HepG2 (cell line): ENCODE data around the gene MYLK. TPM values are rescaled to one million over a fixed set of nuclear protein-coding genes. Genes with fewer than 3 reads are reported as not detected.

Source experiments
- BRD4 ChIP-seq: sonication (generic); formaldehyde crosslinking; IDR thresholded peaks from 2 replicates; pipeline ENCODE4 v1.4.0; 2020; ENCODE audit warnings: missing genetic modification reagents
- CREB1 ChIP-seq, 2 experiments: fragments of 450-650 bp in 1 of 2; IDR thresholded peaks; 2 replicates each; pipeline ENCODE4 v1.6.1; 2016 to 2017; ENCODE audit warnings: control low read depth in 1 of 2, mild to moderate bottlenecking in 1 of 2, missing compliant biosample characterization in 1 of 2, missing genetic modification characterization in 1 of 2
- GABPB1 ChIP-seq: IDR thresholded peaks from 2 replicates; pipeline ENCODE4 v1.6.1; 2016; ENCODE audit warnings: mild to moderate bottlenecking, missing genetic modification reagents, moderate library complexity, missing compliant biosample characterization
- HINFP ChIP-seq: sonication (generic); formaldehyde crosslinking; IDR thresholded peaks from 2 replicates; pipeline ENCODE4 v1.4.0; 2020; ENCODE audit warnings: low read depth, mild to moderate bottlenecking, missing genetic modification reagents
- MNT ChIP-seq: fragments of 450-650 bp; IDR thresholded peaks from 2 replicates; pipeline ENCODE4 v1.6.1; 2016
- MXD4 ChIP-seq: IDR thresholded peaks from 2 replicates; pipeline ENCODE4 v1.6.1; 2016; ENCODE audit warnings: mild to moderate bottlenecking, missing biosample characterization, missing genetic modification reagents
- ONECUT2 ChIP-seq: sonication (generic); formaldehyde crosslinking; IDR thresholded peaks from 2 replicates; pipeline ENCODE4 v1.4.0; 2020; ENCODE audit warnings: missing genetic modification reagents
- POGK ChIP-seq: sonication (generic); formaldehyde crosslinking; conservative IDR thresholded peaks from 2 replicates; pipeline ENCODE4 v1.8.0; 2022; ENCODE audit warnings: mild to moderate bottlenecking, moderate library complexity, missing genetic modification reagents
- POLR2G ChIP-seq: fragments of 200-400 bp; formaldehyde crosslinking; IDR thresholded peaks from 2 replicates; pipeline ENCODE4 v1.6.1; 2018; ENCODE audit warnings: mild to moderate bottlenecking, low read depth, low read length, moderate library complexity
- PRDM15 ChIP-seq: sonication (generic); formaldehyde crosslinking; IDR thresholded peaks from 2 replicates; pipeline ENCODE4 v1.4.0; 2020; ENCODE audit warnings: missing genetic modification reagents
- SOX13 ChIP-seq, 3 experiments: fragments of 450-650 bp in 1 of 3; sonication (generic) in 1 of 3; formaldehyde crosslinking in 1 of 3; IDR thresholded peaks in 2 of 3; conservative IDR thresholded peaks in 1 of 3; 2 replicates each; pipeline versions ENCODE4 v1.5.0 to v1.6.1; 2016 to 2020; ENCODE audit warnings: antibody characterized with exemption in 1 of 3, mild to moderate bottlenecking in 1 of 3, missing compliant biosample characterization in 1 of 3, missing genetic modification reagents in 1 of 3, moderate library complexity in 1 of 3
- SOX5 ChIP-seq: IDR thresholded peaks from 2 replicates; pipeline ENCODE4 v1.6.1; 2016; ENCODE audit warnings: borderline replicate concordance
- TEAD3 ChIP-seq: optimal IDR thresholded peaks from 2 replicates; pipeline ENCODE3; 2016; ENCODE audit warnings: borderline replicate concordance
- ZFP91 ChIP-seq: sonication (generic); formaldehyde crosslinking; IDR thresholded peaks from 2 replicates; pipeline ENCODE4 v1.9.0; 2022; ENCODE audit warnings: missing genetic modification reagents, mild to moderate bottlenecking, borderline replicate concordance
- ZNF558 ChIP-seq: sonication (generic); formaldehyde crosslinking; IDR thresholded peaks from 2 replicates; pipeline ENCODE4 v1.9.0; 2022; ENCODE audit warnings: mild to moderate bottlenecking, missing genetic modification reagents, borderline replicate concordance
- ZNF766 ChIP-seq: sonication (generic); formaldehyde crosslinking; IDR thresholded peaks from 2 replicates; pipeline ENCODE4 v1.5.0; 2020; ENCODE audit warnings: missing genetic modification reagents, borderline replicate concordance
- ZNF777 ChIP-seq: sonication (generic); formaldehyde crosslinking; IDR thresholded peaks from 2 replicates; pipeline ENCODE4 v1.4.0; 2020; ENCODE audit warnings: missing genetic modification reagents
- polyA plus RNA-seq, 8 experiments: library from polyadenylated mRNA; depleted of rRNA in 3 of 8; stranded (reverse) in 7 of 8; unstranded in 1 of 8; fragments of >200 nt; fragmentation: Illumina TruSeq in 4 of 8; extraction: Trizol in 4 of 8; gene quantifications; 2 replicates each; pipeline versions ENCODE4 v1.2.1 to v1.2.3, GENCODE V29; 2011 to 2016; ENCODE audit warnings: low read depth in 4 of 8, missing spikeins in 1 of 8, mixed read lengths in 1 of 8; ENCODE audit not compliant: insufficient read depth in 1 of 8
- total RNA-seq, 5 experiments: library from RNA; depleted of rRNA; stranded (reverse); fragments of >200 nt; fragmentation: Illumina TruSeq; extraction: Trizol; gene quantifications; 2 replicates each; pipeline ENCODE4 v1.2.3, GENCODE V29; 2016; ENCODE audit warnings: low read depth in 1 of 5

Gene MYLK
- total and polyA plus RNA-seq, 2 of the 13 experiments (the other 11 are each of a cell fraction or from before 2014, with no cell fraction given), result 10.6 to 34.9 TPM

- TF ChIP-seq PRDM15 (CRISPR knock-in tag) (no peak), TEAD3 (CRISPR knock-in tag) (peak; percentile 24), GABPB1 (CRISPR knock-in tag) (peak; percentile 24; the same call in 1 of the 2 replicates), HINFP (CRISPR knock-in tag) (peak; percentile 20; the same call in 1 of the 2 replicates), ONECUT2 (CRISPR knock-in tag) (no peak), SOX5 (CRISPR knock-in tag) (peak; percentile 7; the same call in 1 of the 2 replicates), BRD4 (peak; percentile 48; the same call in 1 of the 2 replicates), POLR2G (peak; percentile 88), ZNF558 (CRISPR knock-in tag) (no peak), CREB1 (IDR thresholded peaks at IDR 0.05) (no peak), CREB1 (CRISPR knock-in tag; IDR thresholded peaks at IDR 0.05) (no peak), ZNF777 (CRISPR knock-in tag) (no peak), ZNF766 (CRISPR knock-in tag) (no peak; the same call in 1 of the 2 replicates), POGK (CRISPR knock-in tag) (no peak), SOX13 (IDR thresholded peaks at IDR 0.05) (peak; percentile 45; the same call in 1 of the 2 replicates), SOX13 (CRISPR knock-in tag; conservative IDR thresholded peaks at IDR 0.05 in 1 of 2, IDR thresholded peaks at IDR 0.05 in 1 of 2) (0 out of 4 replicates have a peak, but pooled peaks of 1 of the 2 experiments have one; percentile 57), MXD4 (CRISPR knock-in tag) (peak; percentile 84; the same call in 1 of the 2 replicates), MNT (peak; percentile 54), ZFP91 (peak; percentile 73; the same call in 1 of the 2 replicates)
These were observed 84.4 kb downstream of the MYLK start (continued) for GRCh38 chr3:123799544-123800361.
